Stimulated activated naive CD4-positive, alpha-beta T cell (primary cell): ENCODE data around the gene PPP2R5B.
A peak's percentile ranks its signal among the peaks of the same experiment; 100 is the strongest.

ENCODE experiments used
- DNase-seq, 6 experiments: peaks; one replicate each; lab custom pipeline; 2025; lab: John Stamatoyannopoulos, UW

PPP2R5B gene

GRCh38 chr11:64908766-64909165, 15.7 kb upstream of the PPP2R5B start:
- DNase-seq, result no peak

- DNase-seq, result no peak
Observed at GRCh38 chr11:64909653-64910343, 14.7 kb upstream of the PPP2R5B start.

- DNase-seq, result no peak
Observed at GRCh38 chr11:64910451-64911093, 13.9 kb upstream of the PPP2R5B start.

- no peak for DNase-seq
Observed at GRCh38 chr11:64911142-64911541, 13.3 kb upstream of the PPP2R5B start.

GRCh38 chr11:64911689-64912088, 12.8 kb upstream of the PPP2R5B start:
- no peak for DNase-seq

- no peak for DNase-seq
Observed at GRCh38 chr11:64913171-64913727, 11.2 kb upstream of the PPP2R5B start.

GRCh38 chr11:64914123-64914522, 10.4 kb upstream of the PPP2R5B start:
- DNase-seq, result no peak

GRCh38 chr11:64915376-64915887, 9.1 kb upstream of the PPP2R5B start:
- no peak for DNase-seq

GRCh38 chr11:64916040-64916774, 8.3 kb upstream of the PPP2R5B start:
- DNase-seq, result peak in 3 of 6 experiments; percentile 26 to 53 (median 30)

GRCh38 chr11:64916775-64917662, 7.5 kb upstream of the PPP2R5B start, which contains the start of gene ATG2A:
Gene ATG2A (minus strand): TSS chr11:64917209. CDS start chr11:64917135, 74 bp downstream.
- DNase-seq, result peak; percentile 95 to 99 (median 98)

GRCh38 chr11:64917663-64917995, 6.9 kb upstream of the PPP2R5B start:
- DNase-seq, result no peak

GRCh38 chr11:64918017-64918416, 6.5 kb upstream of the PPP2R5B start:
- no peak for DNase-seq

- no peak for DNase-seq
Observed at GRCh38 chr11:64919627-64920026, 4.9 kb upstream of the PPP2R5B start.

GRCh38 chr11:64920124-64920523, 4.4 kb upstream of the PPP2R5B start:
- DNase-seq, result no peak

GRCh38 chr11:64921384-64921783, 3.1 kb upstream of the PPP2R5B start:
- DNase-seq, result no peak

- no peak for DNase-seq
Observed at GRCh38 chr11:64923151-64923661, 1.3 kb upstream of the PPP2R5B start.

- DNase-seq, result no peak
Observed at GRCh38 chr11:64924910-64925284, 408 bp downstream of the PPP2R5B start.

GRCh38 chr11:64925536-64926436, 1.3 kb downstream of the PPP2R5B start:
- no peak for DNase-seq

GRCh38 chr11:64926689-64927088, 2.2 kb downstream of the PPP2R5B start:
- no peak for DNase-seq

GRCh38 chr11:64928957-64929356, 4.5 kb downstream of the PPP2R5B start:
- DNase-seq, result no peak
